ENCODE data around the gene PLSCR5.

GRCh38 chr3:146585156-146585555, 20.0 kb downstream of the PLSCR5 start:
- no peak for TF ChIP-seq POLR2A (IDR thresholded peaks at IDR 0.05)
- TF ChIP-seq, protein P1, sequence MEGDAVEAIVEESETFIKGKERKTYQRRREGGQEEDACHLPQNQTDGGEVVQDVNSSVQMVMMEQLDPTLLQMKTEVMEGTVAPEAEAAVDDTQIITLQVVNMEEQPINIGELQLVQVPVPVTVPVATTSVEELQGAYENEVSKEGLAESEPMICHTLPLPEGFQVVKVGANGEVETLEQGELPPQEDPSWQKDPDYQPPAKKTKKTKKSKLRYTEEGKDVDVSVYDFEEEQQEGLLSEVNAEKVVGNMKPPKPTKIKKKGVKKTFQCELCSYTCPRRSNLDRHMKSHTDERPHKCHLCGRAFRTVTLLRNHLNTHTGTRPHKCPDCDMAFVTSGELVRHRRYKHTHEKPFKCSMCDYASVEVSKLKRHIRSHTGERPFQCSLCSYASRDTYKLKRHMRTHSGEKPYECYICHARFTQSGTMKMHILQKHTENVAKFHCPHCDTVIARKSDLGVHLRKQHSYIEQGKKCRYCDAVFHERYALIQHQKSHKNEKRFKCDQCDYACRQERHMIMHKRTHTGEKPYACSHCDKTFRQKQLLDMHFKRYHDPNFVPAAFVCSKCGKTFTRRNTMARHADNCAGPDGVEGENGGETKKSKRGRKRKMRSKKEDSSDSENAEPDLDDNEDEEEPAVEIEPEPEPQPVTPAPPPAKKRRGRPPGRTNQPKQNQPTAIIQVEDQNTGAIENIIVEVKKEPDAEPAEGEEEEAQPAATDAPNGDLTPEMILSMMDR (IDR thresholded peaks at IDR 0.05) = no peak
- TF ChIP-seq EP300 (IDR thresholded peaks at IDR 0.05) = no peak

All from upper lobe of left lung (tissue), 4 donors.